Activated T-helper 1 cell treated with anti-CD3 and anti-CD28 coated beads, Interleukin-12 subunit alpha, Interleukin-12 subunit beta, Interleukin-2, Interleukin-4 antibody, amounts not matched to agents 30 ng/mL and 10 ng/mL and 1 ng/mL, durations not matched to agents 14 hours and 24 hours and 36 hours (primary cell): ENCODE data around the gene PALD1. TPM values are rescaled to one million over a fixed set of nuclear protein-coding genes. Genes with fewer than 3 reads are reported as not detected.

Experiments
- DNase-seq: peaks from one replicate; pipeline ENCODE4 v3.0.0; 2021; ENCODE audit warnings: low spot score
- H3K27ac Mint-ChIP-seq: one replicate; pipeline ENCODE4 v1.8.0; 2021; ENCODE audit warnings: mild to moderate bottlenecking, mixed read lengths
- H3K27me3 Mint-ChIP-seq: one replicate; pipeline ENCODE4 v1.8.0; 2022; ENCODE audit warnings: mild to moderate bottlenecking, moderate library complexity, mixed read lengths; ENCODE audit not compliant: insufficient read depth
- H3K36me3 Mint-ChIP-seq: one replicate; pipeline ENCODE4 v1.8.0; 2021; ENCODE audit warnings: low read depth, mixed read lengths
- H3K4me1 Mint-ChIP-seq: one replicate; pipeline ENCODE4 v1.8.0; 2021; ENCODE audit warnings: low read depth, mixed read lengths
- H3K4me3 Mint-ChIP-seq: one replicate; pipeline ENCODE4 v1.8.0; 2021; ENCODE audit warnings: mild to moderate bottlenecking, moderate library complexity, mixed read lengths
- H3K9me3 Mint-ChIP-seq: one replicate; pipeline ENCODE4 v1.8.0; 2021; ENCODE audit warnings: mixed read lengths
- intact Hi-C: fragments of 100-400 bp; cut with micrococcal nuclease; formaldehyde crosslinking; loops from one replicate; pipeline ENCODE4 v1.15.1; 2024
- total RNA-seq: library from RNA; stranded (reverse); gene quantifications from 2 replicates; pipeline ENCODE4 v1.2.3, GENCODE V29; 2022

The PALD1 gene
- total RNA-seq, 1 donor from 2014 or later = 0.88 TPM

- intact Hi-C loops = no loop called here
- no peak for DNase-seq
- Mint-ChIP-seq H3K4me1 (peaks cover 17% of the 10 kb centered on the region), H3K4me3 (no peak overlapping the region), H3K27ac (no peak overlapping the region), H3K9me3 (no peaks in the 10 kb centered on the region), H3K27me3 (peaks cover 2% of the 10 kb centered on the region), H3K36me3 (no peaks in the 10 kb centered on the region)
Observed at GRCh38 chr10:70564901-70565351, 86.4 kb downstream of the PALD1 start.

GRCh38 chr10:70565556-70566514 lies 87.3 kb downstream of the PALD1 start:
- no peaks in the 10 kb centered on the region for H3K36me3 Mint-ChIP-seq
- H3K9me3 Mint-ChIP-seq = no peaks in the 10 kb centered on the region
- H3K4me1 Mint-ChIP-seq = peaks cover 15% of the 10 kb centered on the region
- peaks cover 8% of the 10 kb centered on the region for H3K27me3 Mint-ChIP-seq
- no peak for DNase-seq
- intact Hi-C loops = no loop called here
- H3K4me3 Mint-ChIP-seq = no peak overlapping the region
- no peak overlapping the region for H3K27ac Mint-ChIP-seq

GRCh38 chr10:70566515-70567290 lies 88.1 kb downstream of the PALD1 start:
- no peak for DNase-seq
- peaks cover 12% of the 10 kb centered on the region for H3K4me1 Mint-ChIP-seq
- no peak overlapping the region for H3K27ac Mint-ChIP-seq
- H3K36me3 Mint-ChIP-seq = no peaks in the 10 kb centered on the region
- intact Hi-C loops = no loop called here
- peaks cover 15% of the 10 kb centered on the region for H3K27me3 Mint-ChIP-seq
- H3K4me3 Mint-ChIP-seq = no peak overlapping the region
- no peaks in the 10 kb centered on the region for H3K9me3 Mint-ChIP-seq

- H3K27ac Mint-ChIP-seq = no peak overlapping the region
- no peaks in the 10 kb centered on the region for H3K36me3 Mint-ChIP-seq
- DNase-seq = no peak
- peaks cover 7% of the 10 kb centered on the region for H3K4me1 Mint-ChIP-seq
- peaks cover 15% of the 10 kb centered on the region for H3K27me3 Mint-ChIP-seq
- intact Hi-C loops = no loop called here
- no peaks in the 10 kb centered on the region for H3K9me3 Mint-ChIP-seq
- H3K4me3 Mint-ChIP-seq = no peak overlapping the region
Observed at GRCh38 chr10:70567603-70568002, 89.0 kb downstream of the PALD1 start.

GRCh38 chr10:70568113-70568512 lies 89.5 kb downstream of the PALD1 start:
- intact Hi-C loops = no loop called here
- H3K9me3 Mint-ChIP-seq = no peaks in the 10 kb centered on the region

GRCh38 chr10:70568781-70569495 lies 90.4 kb downstream of the PALD1 start:
- no peak for DNase-seq
- peaks cover 7% of the 10 kb centered on the region for H3K4me1 Mint-ChIP-seq
- H3K9me3 Mint-ChIP-seq = no peaks in the 10 kb centered on the region
- intact Hi-C loops = no loop called here
- no peak overlapping the region for H3K27ac Mint-ChIP-seq
- H3K4me3 Mint-ChIP-seq = no peak overlapping the region
- peaks cover 15% of the 10 kb centered on the region for H3K27me3 Mint-ChIP-seq
- no peaks in the 10 kb centered on the region for H3K36me3 Mint-ChIP-seq

More at GRCh38 chr10:70568113-70568512, 89.5 kb downstream of the PALD1 start:
- peaks cover 7% of the 10 kb centered on the region for H3K4me1 Mint-ChIP-seq
- DNase-seq = no peak
- no peak overlapping the region for H3K27ac Mint-ChIP-seq
- no peak overlapping the region for H3K4me3 Mint-ChIP-seq
- H3K36me3 Mint-ChIP-seq = no peaks in the 10 kb centered on the region
- H3K27me3 Mint-ChIP-seq = peaks cover 15% of the 10 kb centered on the region

DNA sequence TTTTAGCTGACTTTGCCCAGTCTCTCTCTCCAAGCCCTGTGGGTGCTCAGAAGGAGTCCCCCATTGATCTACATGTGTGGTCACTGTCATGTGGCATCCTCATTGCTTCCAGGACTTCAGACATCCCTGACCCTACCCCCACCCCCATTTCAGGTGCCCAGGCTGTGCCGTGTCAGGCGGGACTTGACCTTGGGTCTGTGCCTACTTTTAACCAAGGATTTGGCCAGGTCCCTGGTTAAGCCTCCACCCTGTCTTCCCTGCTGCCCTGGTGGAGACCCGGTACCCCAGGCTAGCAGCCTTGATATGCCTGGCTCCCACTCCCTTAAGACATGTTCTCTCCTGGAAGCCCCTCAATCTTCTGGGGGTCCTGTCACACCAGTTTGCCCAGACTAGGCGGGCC lies 92.7 kb downstream of the PALD1 start:
- no peak overlapping the region for H3K4me3 Mint-ChIP-seq
- intact Hi-C loops = loop anchor here (10.0 kb wide), 1 partner anchor 336 kb away; the partner anchor contains the start of gene PPA1
- H3K36me3 Mint-ChIP-seq = no peaks in the 10 kb centered on the region
- H3K9me3 Mint-ChIP-seq = no peaks in the 10 kb centered on the region
- peaks cover 15% of the 10 kb centered on the region for H3K4me1 Mint-ChIP-seq
- no peak for DNase-seq
- peaks cover 13% of the 10 kb centered on the region for H3K27me3 Mint-ChIP-seq
- no peak overlapping the region for H3K27ac Mint-ChIP-seq

DNA sequence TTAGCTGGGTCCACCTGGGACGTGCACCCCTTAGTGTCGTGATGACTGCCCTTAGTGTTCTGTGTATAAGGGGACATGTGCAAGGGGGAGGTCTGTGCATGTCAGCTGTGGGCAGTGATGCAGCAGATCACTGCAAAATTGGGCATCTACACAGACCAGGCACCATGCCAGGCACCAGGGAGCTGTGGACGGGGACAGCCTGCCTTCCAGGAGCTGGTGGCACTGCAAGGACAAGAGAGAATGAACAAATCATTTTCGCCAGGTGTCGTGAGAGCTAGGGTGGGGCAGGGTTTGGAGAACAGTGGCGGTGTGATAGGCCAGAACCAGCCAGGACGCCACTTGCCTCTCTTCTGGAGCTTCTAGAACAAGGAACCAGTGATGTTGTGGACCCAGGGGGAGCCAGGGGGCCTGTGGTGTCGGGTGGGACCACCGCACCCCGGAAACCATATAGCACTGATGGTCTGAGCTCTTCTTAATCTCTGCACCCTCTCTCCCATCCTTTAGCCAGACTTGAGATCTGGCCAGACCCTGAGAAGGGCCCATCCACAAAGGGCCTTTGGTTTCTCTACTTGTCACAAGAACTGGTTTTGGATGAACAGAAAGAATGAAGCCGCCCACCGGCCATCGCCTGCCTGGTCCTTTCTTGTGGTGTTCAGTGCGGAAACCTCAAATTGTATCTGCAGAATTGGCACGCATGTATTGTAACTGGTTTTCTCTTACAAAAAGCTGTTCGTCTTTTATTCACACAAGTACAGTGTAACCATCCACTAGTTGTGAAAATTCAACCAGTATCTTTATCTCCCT lies 93.3 kb downstream of the PALD1 start:
- intact Hi-C loops = loop anchor here (10.0 kb wide), 1 partner anchor 337 kb away; the partner anchor contains the start of gene PPA1
- no peaks in the 10 kb centered on the region for H3K9me3 Mint-ChIP-seq
- peaks cover 21% of the 10 kb centered on the region for H3K4me1 Mint-ChIP-seq
- no peak overlapping the region for H3K4me3 Mint-ChIP-seq
- peaks cover 13% of the 10 kb centered on the region for H3K27me3 Mint-ChIP-seq
- H3K36me3 Mint-ChIP-seq = no peaks in the 10 kb centered on the region
- no peak for DNase-seq
- no peak overlapping the region for H3K27ac Mint-ChIP-seq

DNA sequence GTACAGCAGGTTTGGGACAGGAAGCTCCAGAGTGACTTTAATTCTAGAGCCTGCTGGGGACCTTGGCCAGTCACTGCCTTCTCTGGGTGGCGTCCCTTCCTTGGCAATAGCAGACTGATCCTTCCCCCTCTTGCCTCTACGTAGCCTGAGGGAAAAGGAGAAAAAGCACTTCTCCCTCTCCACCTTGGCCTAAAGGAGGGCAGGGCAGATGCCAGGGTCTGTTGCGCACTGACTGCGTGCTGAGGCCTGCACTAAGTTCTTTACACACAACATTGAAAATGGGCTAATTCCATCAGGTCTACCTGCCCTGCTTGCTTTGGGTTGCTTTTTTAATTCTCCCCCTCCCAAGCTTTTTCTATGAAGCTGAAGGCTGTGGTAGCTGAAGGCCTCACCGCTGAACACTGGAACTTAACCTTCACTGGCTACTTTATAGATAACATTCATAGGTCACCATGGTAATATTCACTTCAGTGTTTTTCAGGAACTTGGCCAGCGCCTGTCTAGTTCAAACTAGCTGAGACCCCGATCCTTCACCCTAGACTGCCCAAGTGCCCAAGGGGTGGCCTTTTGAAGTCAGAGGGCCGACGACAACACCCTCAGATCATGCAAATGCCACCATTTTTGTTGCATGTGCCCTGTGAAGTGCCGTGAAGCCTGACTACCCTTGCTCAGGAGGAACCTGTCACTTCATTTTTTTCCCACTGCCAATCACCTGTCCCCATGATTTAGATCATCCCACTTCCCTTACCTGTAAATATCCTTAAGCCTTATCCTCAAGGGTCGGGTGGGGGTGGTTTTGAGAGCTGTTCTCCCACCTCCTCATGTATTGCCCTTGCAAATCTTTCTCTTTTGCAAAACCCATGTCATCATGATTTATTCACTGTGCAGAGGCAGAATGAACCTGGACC lies 95.3 kb downstream of the PALD1 start:
- Mint-ChIP-seq H3K27ac (no peak overlapping the region), H3K4me3 (no peak overlapping the region), H3K27me3 (peaks cover 13% of the 10 kb centered on the region), H3K9me3 (no peaks in the 10 kb centered on the region), H3K4me1 (peaks cover 41% of the 10 kb centered on the region), H3K36me3 (no peaks in the 10 kb centered on the region)
- intact Hi-C loops = loop anchor here (10.0 kb wide), 1 partner anchor 339 kb away; the partner anchor contains the start of gene PPA1
- no peak for DNase-seq

DNA sequence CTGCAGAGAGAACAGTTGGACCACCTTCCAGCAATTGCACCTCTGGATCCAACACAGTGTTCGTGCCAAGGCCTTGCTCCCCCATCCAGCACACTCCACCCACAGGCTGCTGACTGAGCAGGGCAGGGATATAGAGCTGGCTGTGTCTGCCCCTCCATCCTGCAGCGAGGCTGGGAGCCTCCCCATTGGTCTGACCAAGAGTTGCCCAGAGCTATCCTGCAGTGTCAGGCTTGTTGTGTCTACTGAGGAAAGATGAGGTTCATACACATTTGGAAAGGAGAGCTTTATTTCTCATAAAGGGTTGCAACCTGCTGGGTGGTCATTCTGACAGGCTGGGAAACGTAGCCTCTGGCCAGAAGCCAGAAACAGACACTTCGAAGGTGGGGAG lies 96.9 kb downstream of the PALD1 start:
- no peaks in the 10 kb centered on the region for H3K9me3 Mint-ChIP-seq
- H3K4me3 Mint-ChIP-seq = no peak overlapping the region
- DNase-seq = no peak
- intact Hi-C loops = loop anchor here (5.0 to 10.0 kb wide), 3 partner anchors 257 to 428 kb away; partner anchors contain the start of genes PPA1 and TYSND1
- peaks cover 49% of the 10 kb centered on the region for H3K4me1 Mint-ChIP-seq
- H3K27me3 Mint-ChIP-seq = peaks cover 11% of the 10 kb centered on the region
- H3K36me3 Mint-ChIP-seq = peaks cover 2% of the 10 kb centered on the region
- H3K27ac Mint-ChIP-seq = peak overlapping the region; percentile 13
